ENCODE measurements around the gene BRINP1. TPM values are rescaled to one million over a fixed set of nuclear protein-coding genes. Genes with fewer than 3 reads are reported as not detected.

The BRINP1 gene
- total RNA-seq, 1 donor = 17.0 TPM

GRCh38 chr9:119360237-119360636 is 9.0 kb downstream of the BRINP1 start:
- H3K36me3 ChIP-seq (ENCODE audit: insufficient read depth, low read length) = no peaks in the 10 kb centered on the region
- H3K27ac ChIP-seq (ENCODE audit: low read depth, low read length) = no peak overlapping the region
- no peaks in the 10 kb centered on the region for H3K9me3 ChIP-seq (ENCODE audit: low read depth, low read length)
- H3K79me2 ChIP-seq (ENCODE audit: insufficient read depth, low read length) = no peaks in the 10 kb centered on the region
- no peaks in the 10 kb centered on the region for H4K20me1 ChIP-seq (ENCODE audit: insufficient read depth, low read length)
- no peak for DNase-seq (ENCODE audit: insufficient read length, low spot score, missing footprints)
- no peak overlapping the region for H3K4me3 ChIP-seq (ENCODE audit: insufficient read depth, low read length)
- H3K27me3 ChIP-seq (ENCODE audit: insufficient read depth, low read length) = no peaks in the 10 kb centered on the region
- TF ChIP-seq CTCF (IDR thresholded peaks at IDR 0.05; ENCODE audit: extremely low read depth, low read depth, low read length) = no peak
- no peak overlapping the region for H2AFZ ChIP-seq (ENCODE audit: low read length)
- H3K4me2 ChIP-seq (ENCODE audit: insufficient read depth, low read length) = no peak overlapping the region
- H3K4me1 ChIP-seq (ENCODE audit: insufficient read depth, low read length) = no peaks in the 10 kb centered on the region

- TF ChIP-seq CTCF (IDR thresholded peaks at IDR 0.05; ENCODE audit: extremely low read depth, low read depth, low read length) = no peak
- no peak for DNase-seq (ENCODE audit: insufficient read length, low spot score, missing footprints)
- Histone ChIP-seq H3K4me1 (ENCODE audit: insufficient read depth, low read length) (no peaks in the 10 kb centered on the region), H3K27ac (ENCODE audit: low read depth, low read length) (no peak overlapping the region), H3K4me2 (ENCODE audit: insufficient read depth, low read length) (no peak overlapping the region), H3K79me2 (ENCODE audit: insufficient read depth, low read length) (no peaks in the 10 kb centered on the region), H3K36me3 (ENCODE audit: insufficient read depth, low read length) (no peaks in the 10 kb centered on the region), H3K27me3 (ENCODE audit: insufficient read depth, low read length) (no peaks in the 10 kb centered on the region), H4K20me1 (ENCODE audit: insufficient read depth, low read length) (no peaks in the 10 kb centered on the region), H3K4me3 (ENCODE audit: insufficient read depth, low read length) (no peak overlapping the region), H3K9me3 (ENCODE audit: low read depth, low read length) (no peaks in the 10 kb centered on the region), H2AFZ (ENCODE audit: low read length) (no peak overlapping the region)
Observed at GRCh38 chr9:119357336-119358096, 11.7 kb downstream of the BRINP1 start.

GRCh38 chr9:119349351-119349825 is 19.8 kb downstream of the BRINP1 start:
- H3K4me2 ChIP-seq (ENCODE audit: insufficient read depth, low read length) = no peak overlapping the region
- H3K36me3 ChIP-seq (ENCODE audit: insufficient read depth, low read length) = no peaks in the 10 kb centered on the region
- H2AFZ ChIP-seq (ENCODE audit: low read length) = no peak overlapping the region
- no peak for DNase-seq (ENCODE audit: insufficient read length, low spot score, missing footprints)
- no peak overlapping the region for H3K4me3 ChIP-seq (ENCODE audit: insufficient read depth, low read length)
- H4K20me1 ChIP-seq (ENCODE audit: insufficient read depth, low read length) = no peaks in the 10 kb centered on the region
- no peaks in the 10 kb centered on the region for H3K4me1 ChIP-seq (ENCODE audit: insufficient read depth, low read length)
- no peaks in the 10 kb centered on the region for H3K9me3 ChIP-seq (ENCODE audit: low read depth, low read length)
- no peak for TF ChIP-seq CTCF (IDR thresholded peaks at IDR 0.05; ENCODE audit: extremely low read depth, low read depth, low read length)
- H3K27me3 ChIP-seq (ENCODE audit: insufficient read depth, low read length) = no peaks in the 10 kb centered on the region
- H3K27ac ChIP-seq (ENCODE audit: low read depth, low read length) = no peak overlapping the region
- no peaks in the 10 kb centered on the region for H3K79me2 ChIP-seq (ENCODE audit: insufficient read depth, low read length)

- Histone ChIP-seq H3K27ac (ENCODE audit: low read depth, low read length) (no peak overlapping the region), H3K36me3 (ENCODE audit: insufficient read depth, low read length) (no peaks in the 10 kb centered on the region), H4K20me1 (ENCODE audit: insufficient read depth, low read length) (no peaks in the 10 kb centered on the region), H2AFZ (ENCODE audit: low read length) (no peak overlapping the region), H3K9me3 (ENCODE audit: low read depth, low read length) (no peaks in the 10 kb centered on the region), H3K27me3 (ENCODE audit: insufficient read depth, low read length) (no peaks in the 10 kb centered on the region), H3K4me2 (ENCODE audit: insufficient read depth, low read length) (no peak overlapping the region), H3K4me1 (ENCODE audit: insufficient read depth, low read length) (no peaks in the 10 kb centered on the region), H3K4me3 (ENCODE audit: insufficient read depth, low read length) (no peak overlapping the region), H3K79me2 (ENCODE audit: insufficient read depth, low read length) (no peaks in the 10 kb centered on the region)
- TF ChIP-seq CTCF (IDR thresholded peaks at IDR 0.05; ENCODE audit: extremely low read depth, low read depth, low read length) = no peak
- DNase-seq (ENCODE audit: insufficient read length, low spot score, missing footprints) = no peak
Observed at GRCh38 chr9:119343059-119343990, 25.9 kb downstream of the BRINP1 start.

Data from osteoblast (primary cell).